Activated naive CD4-positive, alpha-beta T cell treated with anti-CD3 and anti-CD28 coated beads, Interleukin-2, amount 10 ng/mL, durations not matched to agents 5 hours and 36 hours (primary cell): Measurements from ENCODE around the gene PDRG1. TPM values are rescaled to one million over a fixed set of nuclear protein-coding genes. Genes with fewer than 3 reads are reported as not detected.

Source experiments
- total RNA-seq, 2 experiments: library from RNA; stranded (reverse); gene quantifications; one replicate each; pipeline ENCODE4 v1.2.3, GENCODE V29; 2021

The PDRG1 gene
- 10 to 100 TPM; 11.1 to 11.7 TPM for total RNA-seq

GRCh38 chr20:31951530-31952453, at the start of gene PDRG1:
Gene PDRG1 (minus strand): TSS chr20:31952046. CDS start chr20:31951961, 85 bp downstream.

DNA sequence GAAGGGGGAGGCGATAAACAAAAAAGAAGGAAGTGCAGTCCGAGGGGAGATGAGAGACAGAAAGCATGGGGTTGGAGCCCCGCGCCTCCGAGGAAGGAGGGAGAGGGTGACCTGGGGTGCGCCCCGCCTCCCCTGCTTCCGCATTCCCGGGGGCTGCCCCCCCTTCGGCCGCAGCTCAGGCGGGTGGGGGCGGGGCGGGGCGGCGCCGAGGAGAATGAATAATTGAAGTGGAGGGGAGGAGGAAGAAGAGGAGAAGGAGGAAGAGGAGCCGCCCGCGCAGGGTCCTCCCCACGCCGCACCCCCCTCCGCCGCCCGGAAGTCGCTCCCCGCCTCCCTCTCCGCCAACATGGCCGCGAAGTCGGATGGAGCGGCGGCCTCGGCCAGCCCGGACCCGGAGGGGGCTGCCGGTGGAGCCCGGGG, 16.0 kb upstream of the PDRG1 start, which contains the start of gene XKR7:
XKR7 (plus strand) TSS at position 322 of the 420 bp plus-strand sequence; CDS start at position 347, 25 bp downstream.

Other genes with a start within 250 kb of the PDRG1 start
- 10 to 100 TPM; 65.5 to 66.1 TPM for gene BCL2L1, start 229.2 kb downstream of the PDRG1 start, total RNA-seq
- gene TPX2, start 212.8 kb downstream of the PDRG1 start, total RNA-seq, result 100 to 1,000 TPM; 107 to 108 TPM
- under 1 TPM; 0.30 to 0.34 TPM for gene MYLK2, start 132.7 kb downstream of the PDRG1 start, total RNA-seq
- gene FOXS1, start 106.4 kb downstream of the PDRG1 start, total RNA-seq, result not detected
- gene DUSP15, start 81.5 kb downstream of the PDRG1 start, total RNA-seq, result not detected
- not detected for gene TTLL9, start 81.4 kb downstream of the PDRG1 start, total RNA-seq
- under 1 TPM in 1 of 2 experiments, not detected in 1; 0.03 TPM for gene XKR7, start 16.1 kb upstream of the PDRG1 start, total RNA-seq
- gene CCM2L, start 58.4 kb upstream of the PDRG1 start, total RNA-seq, result not detected
- not detected for gene HCK, start 100.2 kb upstream of the PDRG1 start, total RNA-seq
- 10 to 100 TPM; 34.6 to 35.9 TPM for gene TM9SF4, start 157.7 kb upstream of the PDRG1 start, total RNA-seq